NCI-H345 treated with DMSO at 0.1 percent for 48 hours (cell line): ENCODE data around the gene WDR55.
"Not testable (repeated sequence)": the region's sequence is repeated elsewhere in the genome, so short reads cannot be mapped to it uniquely, and the experiment has no call there.

ENCODE experiments used
- DNase-seq: peaks from one replicate; lab custom pipeline; 2025; ENCODE audit not compliant: unreplicated experiment; lab: John Stamatoyannopoulos, UW

WDR55 gene, protein sequence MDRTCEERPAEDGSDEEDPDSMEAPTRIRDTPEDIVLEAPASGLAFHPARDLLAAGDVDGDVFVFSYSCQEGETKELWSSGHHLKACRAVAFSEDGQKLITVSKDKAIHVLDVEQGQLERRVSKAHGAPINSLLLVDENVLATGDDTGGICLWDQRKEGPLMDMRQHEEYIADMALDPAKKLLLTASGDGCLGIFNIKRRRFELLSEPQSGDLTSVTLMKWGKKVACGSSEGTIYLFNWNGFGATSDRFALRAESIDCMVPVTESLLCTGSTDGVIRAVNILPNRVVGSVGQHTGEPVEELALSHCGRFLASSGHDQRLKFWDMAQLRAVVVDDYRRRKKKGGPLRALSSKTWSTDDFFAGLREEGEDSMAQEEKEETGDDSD

DNA sequence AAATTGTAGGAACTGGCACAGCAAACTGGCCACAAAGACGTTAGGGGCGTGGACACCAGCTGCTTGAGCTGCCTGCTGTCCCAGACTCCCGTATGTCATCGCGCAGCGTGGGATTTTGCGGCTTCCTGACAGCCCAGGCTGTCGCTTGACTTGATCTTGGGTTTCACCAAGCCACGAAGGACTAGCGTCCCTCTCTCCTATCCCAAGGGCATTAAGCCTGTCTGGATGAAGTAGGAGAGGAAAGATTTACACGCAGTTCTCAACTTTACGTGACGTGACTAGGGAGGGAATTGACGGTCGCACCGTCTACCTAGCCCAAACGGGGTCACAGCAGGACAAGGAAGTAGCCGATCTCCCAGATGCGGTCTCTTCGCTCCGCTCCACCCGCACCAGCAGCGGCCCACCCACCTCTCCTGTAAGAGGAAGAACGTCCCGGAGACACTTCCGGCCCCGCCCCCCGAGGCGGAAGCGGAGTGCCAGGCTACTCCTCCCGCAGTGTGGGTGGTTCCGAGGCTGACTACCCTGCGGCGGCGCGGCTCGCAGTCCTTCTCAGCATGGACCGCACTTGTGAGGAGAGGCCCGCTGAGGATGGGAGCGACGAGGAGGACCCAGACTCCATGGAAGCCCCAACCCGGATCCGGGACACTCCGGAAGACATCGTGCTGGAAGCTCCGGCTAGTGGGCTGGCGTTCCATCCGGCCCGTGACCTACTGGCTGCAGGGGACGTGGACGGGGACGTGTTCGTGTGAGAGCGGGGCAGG is at the start of gene WDR55:
Gene WDR55, plus strand, starts transcription at position 546 of the 761 bp plus-strand sequence. Its CDS starts 9 bp downstream, at position 555.
- peak; percentile 88 for DNase-seq

DNA sequence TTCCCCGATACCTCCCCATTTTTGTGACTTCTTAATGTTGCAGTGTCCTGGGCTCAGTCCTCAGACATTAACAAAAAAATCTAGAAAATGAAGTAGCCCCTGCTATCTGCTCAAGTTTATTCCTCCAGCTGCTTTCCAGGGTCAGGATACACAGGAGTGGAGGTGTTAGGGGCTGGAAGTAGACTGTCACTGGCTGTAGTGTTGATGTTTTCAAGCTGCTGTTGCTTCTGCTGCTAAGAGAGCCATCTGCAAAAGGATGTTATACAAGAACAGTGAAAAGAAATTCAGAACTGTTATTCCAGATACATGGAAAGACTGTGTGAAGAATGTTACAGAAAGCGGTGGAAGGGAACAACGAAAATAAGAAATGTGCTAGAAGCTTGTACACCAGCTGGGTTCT is 42.4 kb upstream of the WDR55 start:
- no peak for DNase-seq

DNA sequence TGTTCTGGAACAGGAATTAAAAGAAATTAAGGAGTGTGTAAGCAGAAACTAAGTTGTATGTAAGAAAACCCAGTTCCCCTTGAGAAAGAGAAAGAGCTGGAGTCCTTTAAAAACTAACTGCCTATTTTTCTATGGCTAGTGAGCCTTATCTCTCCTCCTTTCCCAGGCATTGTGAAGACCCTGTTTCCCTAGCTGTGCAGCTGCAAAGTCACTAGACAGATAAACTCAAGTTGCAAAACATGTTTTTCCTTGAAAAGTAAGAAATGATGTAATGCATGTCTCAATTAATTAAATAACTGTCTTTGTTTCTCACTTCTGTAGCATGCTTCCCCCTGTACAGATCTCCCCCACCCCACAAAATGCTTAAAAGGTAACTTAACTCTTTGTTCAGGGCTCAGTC is 41.6 kb upstream of the WDR55 start:
- not testable (repeated sequence) for DNase-seq

DNA sequence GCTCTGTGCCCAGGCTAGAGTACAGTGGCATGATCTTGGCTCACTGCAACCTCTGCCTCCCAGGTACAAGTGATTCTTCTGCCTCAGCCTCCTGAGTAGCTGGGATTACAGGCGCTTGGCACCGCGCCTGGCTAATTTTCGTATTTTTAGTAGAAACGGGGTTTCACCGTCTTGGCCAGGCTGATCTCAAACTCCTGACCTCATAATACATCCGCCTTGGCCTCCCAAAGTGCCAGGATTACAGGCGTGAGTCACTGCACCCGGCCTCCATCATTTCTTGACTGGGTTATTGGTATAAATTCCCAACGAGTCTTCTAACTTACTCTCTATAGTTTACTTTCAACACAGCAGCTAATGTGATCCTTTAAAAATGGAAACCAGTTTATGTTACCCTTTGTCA is 39.8 kb upstream of the WDR55 start:
- DNase-seq, result not testable (repeated sequence)

DNA sequence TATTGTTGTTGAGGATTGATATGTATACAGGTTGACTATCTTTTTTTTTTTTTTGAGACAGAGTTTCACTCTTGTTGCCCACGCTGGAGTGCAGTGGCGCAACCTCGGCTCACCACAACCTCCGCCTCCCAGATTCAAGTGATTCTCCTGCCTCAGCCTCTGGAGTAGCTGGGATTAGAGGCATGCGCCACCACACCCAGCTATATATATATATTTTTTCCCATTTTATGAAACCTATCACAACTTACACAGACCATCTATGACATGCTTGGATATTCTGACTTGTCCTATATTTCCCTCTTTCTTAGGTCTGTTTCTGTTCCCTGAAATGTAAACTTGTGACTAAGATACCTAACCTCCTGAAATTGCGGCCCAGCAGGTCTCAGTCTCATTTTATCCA is 36.7 kb upstream of the WDR55 start:
- no peak for DNase-seq

DNA sequence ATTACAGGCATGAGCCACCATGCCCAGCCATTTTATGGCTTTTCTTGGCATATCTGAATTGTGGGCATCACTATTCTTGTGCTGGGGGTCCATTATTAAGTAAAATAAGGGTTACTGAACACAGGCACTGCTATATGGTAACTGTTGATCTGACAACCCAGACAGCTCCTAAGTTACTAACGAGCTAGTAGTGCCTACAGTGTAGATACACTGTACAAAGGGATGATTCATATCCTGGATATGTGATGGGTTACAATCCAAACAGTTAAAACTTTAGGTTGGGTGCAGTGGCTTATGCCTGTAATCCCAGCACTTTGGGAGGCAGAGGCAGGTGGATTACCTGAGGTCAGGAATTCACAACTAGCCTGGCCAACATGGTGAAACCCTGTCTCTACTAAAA is 36.0 kb upstream of the WDR55 start:
- DNase-seq, result no peak

DNA sequence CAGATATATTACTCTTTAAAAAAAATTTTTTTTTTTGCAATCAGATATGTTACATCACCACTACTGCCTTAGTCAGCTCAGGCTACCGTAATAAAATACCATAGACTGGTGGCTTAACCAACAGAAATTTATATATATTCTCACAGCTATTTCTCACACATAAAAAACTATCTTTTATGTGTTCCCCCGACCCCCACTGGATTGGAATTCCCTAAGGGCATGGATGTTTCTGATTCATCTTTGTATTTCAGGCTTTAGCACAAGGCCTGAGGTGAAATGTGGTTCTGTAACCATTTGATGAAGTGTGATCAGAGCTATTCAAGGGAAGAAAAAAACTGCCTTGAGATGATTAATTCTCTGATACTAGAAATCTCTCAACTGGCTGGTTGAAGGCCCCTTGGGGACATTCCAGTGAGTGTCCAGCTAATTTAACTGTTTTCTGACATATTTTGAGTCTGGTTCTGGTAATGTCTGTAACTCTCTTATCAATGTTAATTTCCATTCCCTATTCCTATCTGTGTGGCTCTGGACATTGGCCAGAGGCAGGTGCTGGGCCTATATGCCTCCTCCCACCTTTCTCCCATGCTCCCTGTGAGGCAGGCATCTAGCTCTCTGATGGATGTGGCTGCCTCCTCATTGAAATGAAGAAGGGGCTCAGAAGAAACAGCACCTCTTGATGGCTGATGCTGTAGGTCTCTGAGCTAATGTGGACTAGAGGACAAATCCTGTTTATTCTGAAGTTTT is 34.2 kb upstream of the WDR55 start:
- no peak for DNase-seq

DNA sequence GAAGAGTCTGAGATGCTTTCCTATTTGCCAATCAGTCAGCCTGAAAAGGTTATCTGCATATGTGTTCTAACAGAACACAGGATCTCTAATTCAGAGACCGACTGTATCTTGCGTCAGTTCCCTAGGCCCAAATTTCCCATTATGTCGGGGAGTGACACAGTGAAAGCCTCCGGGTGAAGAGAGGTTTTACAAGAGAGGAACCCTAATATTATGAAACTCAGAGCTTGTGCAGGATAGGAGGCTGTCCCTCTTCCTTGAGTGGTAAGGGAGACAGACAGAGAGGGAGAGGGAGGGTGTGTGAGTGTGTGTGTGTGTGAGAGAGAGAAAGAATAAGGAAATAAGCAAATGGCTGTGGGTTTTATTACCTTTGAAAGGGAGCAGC is 33.7 kb upstream of the WDR55 start:
- no peak for DNase-seq

DNA sequence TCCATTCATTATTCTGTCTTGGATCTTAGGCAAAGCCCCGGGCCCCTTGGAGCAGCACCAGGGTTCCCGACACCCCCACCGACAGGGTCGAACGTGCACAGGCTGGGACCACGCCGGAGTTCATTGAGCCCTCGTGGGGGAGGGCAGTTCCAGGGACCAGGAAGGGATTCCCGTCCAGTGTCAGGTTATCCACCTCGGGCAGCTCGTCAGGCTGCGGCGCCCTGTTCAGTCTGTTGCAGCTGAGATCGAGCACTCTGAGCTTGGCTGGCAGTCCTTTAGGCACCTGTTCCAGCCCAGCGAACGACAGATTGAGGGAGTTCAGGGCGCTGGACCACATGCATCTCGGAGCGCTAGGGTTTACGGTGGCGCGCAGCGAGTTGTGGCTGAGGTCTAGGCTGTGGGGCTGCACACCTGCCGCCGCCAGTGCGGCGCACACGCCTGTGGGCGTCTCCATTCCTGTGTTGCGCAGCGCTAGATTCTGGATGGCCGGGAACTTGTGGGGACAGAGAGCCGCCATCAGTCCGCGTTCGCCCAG is 32.8 kb upstream of the WDR55 start:
- no peak for DNase-seq

DNA sequence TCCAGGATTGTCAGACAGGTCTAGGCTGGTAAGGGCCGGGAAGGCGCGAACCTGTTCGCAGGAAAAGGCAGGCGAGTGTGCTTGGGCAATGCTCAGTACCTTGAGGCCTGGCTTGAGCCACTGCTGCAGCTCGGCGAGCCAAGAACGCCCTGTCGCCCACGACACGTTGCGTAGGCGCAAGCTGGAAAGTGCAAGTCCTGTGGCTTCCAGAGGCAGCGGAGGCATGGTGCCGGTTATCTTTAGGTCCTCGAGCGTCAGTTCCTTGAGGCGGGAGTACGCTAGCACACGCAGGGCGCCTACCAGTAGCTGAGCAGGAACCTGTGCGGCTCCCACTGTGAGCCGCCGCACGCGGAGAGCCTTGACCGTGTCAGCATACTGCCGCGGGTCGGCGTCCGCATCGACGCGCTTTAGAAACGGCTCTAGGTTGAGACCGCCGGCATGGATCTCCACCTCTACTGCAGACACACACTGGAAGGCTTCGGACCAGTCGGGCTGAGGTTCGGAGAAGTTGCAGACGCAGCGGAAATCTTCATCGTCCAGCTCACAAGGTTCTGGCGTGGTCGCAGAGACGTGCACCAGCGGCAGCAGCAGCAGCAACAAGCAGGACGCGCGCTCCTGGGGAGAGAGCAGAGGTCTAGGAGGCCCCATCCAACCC is 32.2 kb upstream of the WDR55 start:
- DNase-seq, result no peak

DNA sequence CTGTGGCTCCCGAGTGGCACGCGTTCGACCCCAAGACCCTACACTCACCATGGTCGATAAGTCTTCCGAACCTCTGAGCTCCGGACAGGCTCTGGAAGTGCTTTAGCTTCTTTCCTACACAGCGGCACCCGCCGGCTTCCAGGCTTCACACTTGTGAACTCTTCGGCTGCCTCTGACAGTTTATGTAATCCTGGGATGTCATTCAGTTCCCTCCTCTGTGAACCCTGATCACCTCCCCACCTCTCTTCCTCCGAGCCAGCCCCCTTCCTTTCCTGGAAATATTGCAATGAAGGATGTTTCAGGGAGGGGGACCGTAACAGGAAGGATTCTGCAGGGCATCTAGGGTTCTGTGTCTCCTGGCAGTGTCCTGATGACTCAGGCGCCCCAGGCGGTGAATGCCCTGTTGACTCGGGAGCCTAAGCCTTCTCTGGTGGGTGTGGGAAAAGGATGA is 31.7 kb upstream of the WDR55 start, which contains the start of gene CD14:
Gene CD14, minus strand, starts transcription at position 155 of the 451 bp plus-strand sequence. Its CDS starts 104 bp downstream, at position 51.
- no peak for DNase-seq

DNA sequence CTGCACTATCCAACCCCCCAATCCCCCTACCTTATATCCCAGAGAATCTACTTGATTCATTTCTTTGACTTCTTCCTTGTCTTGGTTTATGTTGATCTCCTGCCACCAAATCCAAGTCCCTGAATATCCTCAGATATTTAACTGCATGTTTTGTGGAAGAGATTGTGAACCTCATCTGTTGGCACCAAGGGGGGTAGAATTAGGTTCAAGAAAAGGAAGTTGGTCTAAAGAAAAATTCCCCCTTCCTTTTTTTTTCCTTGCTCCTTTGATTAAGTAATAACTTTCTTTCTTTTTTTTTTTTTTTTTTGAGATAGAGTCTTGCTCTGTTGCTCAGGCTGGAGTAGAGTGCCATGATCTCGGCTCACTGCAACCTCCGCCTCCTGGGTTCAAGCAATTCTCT is 31.2 kb upstream of the WDR55 start:
- DNase-seq, result no peak

DNA sequence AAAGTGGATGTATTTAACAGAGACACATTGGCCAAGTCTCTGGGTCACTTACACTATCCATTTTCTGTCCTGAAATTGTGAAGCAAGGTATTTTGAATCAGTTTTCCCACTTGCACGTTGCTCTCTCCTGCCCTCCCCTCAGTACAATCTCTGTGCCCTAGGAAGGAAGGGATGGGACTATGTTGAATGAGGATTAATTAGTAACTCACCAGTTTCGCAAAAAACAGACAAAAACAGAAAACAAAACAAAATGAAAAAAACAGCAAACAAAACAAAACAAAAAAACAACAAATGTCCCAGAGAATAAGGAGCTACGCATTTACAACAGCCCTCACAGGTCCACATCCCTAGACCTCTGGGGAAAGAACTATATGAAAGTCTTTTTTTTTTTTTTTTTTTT is 30.6 kb upstream of the WDR55 start:
- DNase-seq, result no peak

DNA sequence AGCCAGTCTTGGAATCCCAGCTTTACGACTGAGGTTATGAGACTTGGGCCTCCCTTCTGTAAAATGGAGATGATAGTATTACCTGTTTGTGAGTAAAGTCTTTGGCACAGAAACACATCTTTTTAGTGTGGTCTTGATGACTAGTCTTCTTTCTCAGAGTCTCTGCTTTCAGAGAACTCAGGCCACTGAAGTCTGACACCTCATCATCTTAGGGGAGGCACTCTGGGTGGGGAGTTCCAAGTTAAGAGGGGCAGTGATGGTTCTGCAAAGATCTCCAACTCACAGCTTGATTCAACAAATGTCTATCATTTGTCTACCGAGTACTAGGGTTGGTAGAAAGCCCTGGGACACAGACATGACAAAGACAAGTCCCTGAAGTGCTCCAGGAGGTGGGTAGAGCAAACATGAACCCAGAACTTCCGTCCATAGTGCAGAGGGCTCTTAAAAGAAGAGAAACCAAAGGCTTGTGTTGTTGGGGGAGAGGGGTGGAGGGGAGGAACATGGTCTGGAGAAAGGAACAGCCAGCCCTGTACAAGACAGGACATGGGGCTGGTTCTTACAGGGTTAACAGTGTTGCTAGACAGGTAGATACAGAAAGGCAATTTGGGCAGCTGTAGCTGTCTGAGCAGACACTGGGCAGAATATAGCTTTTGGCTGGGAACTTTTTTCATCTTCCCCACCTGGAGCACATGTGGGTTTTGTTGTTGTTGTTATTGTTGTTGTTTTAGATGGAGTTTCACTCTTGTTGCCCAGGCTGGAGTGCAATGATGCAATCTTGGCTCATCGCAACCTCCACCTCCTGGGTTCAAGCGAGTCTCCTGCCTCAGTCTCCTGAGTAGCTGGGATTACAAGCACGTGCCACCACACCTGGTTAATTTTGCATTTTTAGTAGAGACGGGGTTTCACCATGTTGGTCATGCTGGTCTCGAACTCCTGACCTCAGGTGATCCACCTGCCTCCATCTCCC is 29.1 kb upstream of the WDR55 start:
- no peak for DNase-seq

DNA sequence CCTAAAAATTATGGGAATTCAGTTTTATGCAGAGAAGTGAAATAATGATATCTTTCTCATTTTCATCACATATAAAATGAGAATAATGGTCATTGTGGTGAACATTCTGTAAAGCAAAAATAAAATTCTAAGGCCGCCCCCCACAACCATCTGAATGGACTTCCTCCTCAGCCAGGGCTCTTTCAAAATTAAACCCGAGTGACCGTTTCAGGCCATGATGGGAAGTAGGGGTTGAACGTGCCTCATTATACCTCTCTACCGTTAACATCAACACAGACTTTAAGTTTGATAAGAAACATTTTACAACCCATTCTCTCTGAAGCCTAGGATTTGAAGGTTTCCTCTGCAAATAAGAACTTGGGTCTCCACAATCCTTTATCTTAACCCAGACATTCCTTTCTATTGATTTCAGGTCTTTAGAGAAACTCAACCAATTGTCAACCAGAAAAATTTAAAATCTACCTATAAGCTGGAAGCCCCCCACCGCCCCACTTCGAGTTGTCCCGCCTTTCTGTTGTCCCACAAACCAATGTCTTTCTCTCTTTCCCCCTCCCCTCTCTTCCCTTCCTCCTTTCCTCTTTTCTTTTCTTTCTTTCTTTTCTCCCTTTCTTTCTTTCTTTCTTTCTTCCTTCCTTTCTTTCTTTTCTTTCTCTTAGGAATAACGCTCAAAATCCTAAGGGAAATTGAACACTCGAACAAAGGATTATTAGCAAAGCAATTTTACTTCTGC is 27.2 kb upstream of the WDR55 start:
- no peak for DNase-seq

DNA sequence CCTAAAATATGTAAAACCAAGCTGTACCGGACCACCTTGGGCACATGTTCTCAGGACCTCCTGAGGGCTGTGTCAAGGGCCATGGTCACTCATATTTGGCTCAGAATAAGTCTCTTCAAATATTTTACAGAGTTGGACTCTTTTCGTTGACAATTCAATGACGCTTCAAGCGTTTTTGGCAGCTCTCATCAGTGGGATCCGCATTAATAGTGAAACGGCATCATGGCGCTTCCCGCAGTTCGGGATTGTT is 25.9 kb upstream of the WDR55 start:
- DNase-seq, result not testable (repeated sequence)

DNA sequence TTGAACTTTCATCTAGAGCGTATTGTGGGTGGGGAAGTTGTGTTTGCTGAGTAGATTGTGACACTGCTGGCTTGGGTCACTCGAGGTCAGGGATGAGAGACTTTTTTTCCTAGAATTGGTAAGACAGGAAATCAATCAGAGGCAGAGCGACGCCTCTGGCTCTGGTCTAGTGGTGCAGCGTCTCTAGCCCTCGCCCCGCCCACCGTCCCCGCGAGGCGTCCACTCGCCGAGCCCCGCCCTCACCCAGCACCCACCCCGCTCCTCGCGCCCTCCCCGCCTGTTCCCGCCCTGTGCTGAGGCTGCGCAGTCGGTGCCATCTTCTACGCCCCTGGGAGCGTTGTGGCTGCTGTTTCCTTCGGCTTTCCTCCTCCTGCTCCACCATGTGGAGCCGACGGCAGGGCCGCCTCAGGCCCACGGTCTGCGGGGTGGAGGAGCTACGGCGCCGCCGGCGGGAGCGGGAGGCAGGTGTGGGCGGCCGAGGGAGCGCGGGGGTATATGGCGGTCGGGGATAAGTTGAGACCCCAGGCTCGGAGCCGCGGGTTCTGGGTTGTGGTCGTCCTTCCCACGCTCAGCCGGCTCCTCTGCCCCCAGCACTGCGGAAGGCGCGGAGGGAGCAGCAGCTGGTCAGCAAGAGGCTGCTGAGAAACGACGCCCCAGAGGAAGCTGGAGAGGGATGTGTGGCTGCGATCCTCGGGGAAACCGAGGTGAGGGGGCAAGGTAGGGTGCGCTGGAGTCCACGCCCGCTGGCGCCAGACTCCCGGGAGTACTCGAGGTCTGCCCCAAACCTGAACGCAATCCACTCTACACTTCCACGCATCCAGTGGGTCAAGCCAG is 25.3 kb upstream of the WDR55 start, which contains the start of gene TMCO6:
Gene TMCO6, plus strand, starts transcription at position 304 of the 834 bp plus-strand sequence. Its CDS starts 77 bp downstream, at position 381.
- DNase-seq, result peak; percentile 85

DNA sequence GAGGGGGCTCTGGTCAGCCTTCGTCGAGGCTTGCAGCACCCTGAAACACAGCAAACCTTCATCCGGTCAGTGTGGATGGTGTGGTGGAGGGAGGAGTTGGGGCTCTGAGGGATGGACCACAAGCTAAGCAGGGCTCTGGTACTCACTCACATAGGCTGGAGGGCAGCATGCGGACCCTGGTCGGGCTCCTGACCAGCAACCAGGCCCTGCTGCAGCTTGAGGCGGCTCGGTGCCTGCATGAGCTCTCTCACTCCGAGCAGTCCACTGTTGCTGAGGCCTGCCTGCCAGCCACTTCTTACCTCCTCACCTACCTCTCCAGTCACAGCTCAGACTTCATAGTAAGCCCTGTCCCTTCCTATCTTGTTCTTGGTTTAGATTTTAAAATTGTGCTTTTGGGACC is 23.0 kb upstream of the WDR55 start:
- DNase-seq, result no peak
